Stimulated activated CD4-positive, alpha-beta T cell treated with anti-CD3 and anti-CD28 coated beads, Interleukin-4, amount 100 ng/mL, for 48 hours (primary cell): Measurements from ENCODE around the gene SRGAP3.
A peak's percentile ranks its signal among the peaks of the same experiment; 100 is the strongest.

ENCODE experiments used
- DNase-seq, 2 donors: peaks; one replicate each; pipeline ENCODE4 v3.0.0-alpha.2; 2020; ENCODE audit warnings: low read depth in 2 of 2

The SRGAP3 gene

GRCh38 chr3:9173445-9173844 lies 76.0 kb downstream of the SRGAP3 start:
- DNase-seq = no peak

GRCh38 chr3:9172851-9173321 lies 76.6 kb downstream of the SRGAP3 start:
- DNase-seq = no peak

DNA sequence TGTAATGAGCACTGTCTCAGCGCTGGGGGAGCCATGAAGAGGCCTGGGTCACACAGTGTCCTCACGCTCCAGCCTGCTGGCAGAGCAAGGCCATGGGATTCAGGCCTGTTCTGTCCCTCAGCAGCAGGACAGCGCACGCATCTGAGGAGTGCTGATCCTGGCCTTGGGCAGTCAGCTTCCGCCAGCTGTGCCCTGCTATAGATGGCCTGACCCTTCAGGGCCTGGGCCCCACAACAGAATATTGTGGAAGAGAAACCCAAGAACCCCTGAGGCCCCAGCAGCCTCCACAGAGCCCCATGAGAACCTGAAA lies 78.6 kb downstream of the SRGAP3 start:
- DNase-seq = no peak

- no peak for DNase-seq
These were observed 79.2 kb downstream of the SRGAP3 start for GRCh38 chr3:9169956-9170850.

DNA sequence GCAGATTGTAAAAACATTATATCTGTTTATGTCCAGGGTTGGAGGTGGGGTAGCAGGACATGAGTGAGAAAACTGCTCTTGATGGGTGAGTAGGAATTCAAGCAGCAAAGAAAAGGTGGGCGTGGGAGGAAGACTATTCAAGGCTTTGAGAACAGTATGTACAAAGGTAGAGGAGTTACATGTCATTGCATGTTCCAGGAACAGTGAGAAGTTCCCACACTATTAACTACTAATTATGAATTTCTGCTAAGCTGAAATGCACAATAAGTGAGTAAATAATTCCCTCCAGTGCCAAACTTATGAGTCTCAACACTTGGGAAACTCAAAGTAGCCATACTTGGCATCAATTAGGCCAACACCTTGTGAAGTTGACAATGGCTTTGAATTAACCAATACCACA lies 80.1 kb downstream of the SRGAP3 start:
- no peak for DNase-seq

- DNase-seq = peak; percentile 46 to 55
These were observed 81.2 kb downstream of the SRGAP3 start for GRCh38 chr3:9168241-9168741.

DNA sequence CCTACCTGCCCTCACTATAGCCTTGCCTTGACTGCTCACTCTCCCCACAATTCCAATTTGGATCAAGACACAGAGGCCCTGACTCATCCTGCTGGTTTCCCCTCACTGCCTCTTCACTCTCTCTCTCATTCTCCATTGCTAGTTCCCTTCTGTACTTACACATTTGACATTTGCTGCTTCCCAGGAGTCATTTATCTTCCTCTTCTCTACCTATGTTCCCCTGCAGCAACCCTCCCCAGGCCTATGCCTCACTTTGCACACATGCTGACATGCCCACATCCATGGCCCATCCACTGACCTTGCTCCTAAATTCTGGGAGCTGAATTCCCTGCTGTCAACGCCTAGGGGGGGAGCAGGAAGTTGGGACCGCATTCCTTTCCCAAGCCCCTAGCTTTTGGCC lies 82.2 kb downstream of the SRGAP3 start:
- DNase-seq = no peak

GRCh38 chr3:9165421-9165820 lies 84.0 kb downstream of the SRGAP3 start:
- DNase-seq = no peak

DNA sequence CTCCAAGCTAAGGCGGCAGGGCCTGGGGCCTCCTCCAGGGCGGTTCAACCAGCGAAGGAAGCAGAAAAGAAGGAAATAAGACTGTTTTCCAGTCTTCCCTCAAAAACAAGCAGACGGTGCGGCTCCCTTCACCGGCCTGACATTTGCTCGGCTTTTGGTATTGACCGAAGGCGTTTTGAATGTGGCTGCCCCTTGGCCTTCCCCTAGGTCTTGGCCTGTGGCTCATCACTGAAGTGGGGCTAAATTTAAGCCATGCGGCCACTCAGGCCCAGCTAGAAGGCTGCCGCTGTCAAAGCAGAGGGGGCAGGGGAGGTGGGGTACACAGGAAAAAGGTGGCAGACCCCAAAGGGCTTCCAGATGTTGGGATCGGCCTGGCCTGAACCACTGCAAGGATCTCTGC lies 86.2 kb downstream of the SRGAP3 start:
- DNase-seq = no peak

GRCh38 chr3:9161811-9162210 lies 87.6 kb downstream of the SRGAP3 start:
- DNase-seq = no peak

DNA sequence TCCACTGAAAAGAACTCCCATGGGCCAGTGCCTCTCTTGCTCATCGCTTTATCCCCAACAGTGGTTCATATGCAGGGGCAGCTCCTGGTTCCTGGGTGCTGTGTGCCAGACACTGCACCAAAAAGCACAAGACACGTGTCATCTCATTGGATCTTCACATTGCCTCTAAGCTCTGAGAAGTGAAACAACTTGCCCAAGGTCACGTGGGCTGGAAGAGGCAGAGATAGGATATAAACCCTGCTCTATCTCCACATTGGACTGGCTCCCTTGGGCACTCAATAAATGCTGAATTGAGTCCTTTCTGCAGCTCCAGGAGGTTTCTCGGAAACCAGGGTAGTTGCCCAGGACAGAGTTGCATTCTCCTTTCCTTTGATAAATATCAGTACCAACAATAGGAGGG lies 88.1 kb downstream of the SRGAP3 start:
- no peak for DNase-seq

DNA sequence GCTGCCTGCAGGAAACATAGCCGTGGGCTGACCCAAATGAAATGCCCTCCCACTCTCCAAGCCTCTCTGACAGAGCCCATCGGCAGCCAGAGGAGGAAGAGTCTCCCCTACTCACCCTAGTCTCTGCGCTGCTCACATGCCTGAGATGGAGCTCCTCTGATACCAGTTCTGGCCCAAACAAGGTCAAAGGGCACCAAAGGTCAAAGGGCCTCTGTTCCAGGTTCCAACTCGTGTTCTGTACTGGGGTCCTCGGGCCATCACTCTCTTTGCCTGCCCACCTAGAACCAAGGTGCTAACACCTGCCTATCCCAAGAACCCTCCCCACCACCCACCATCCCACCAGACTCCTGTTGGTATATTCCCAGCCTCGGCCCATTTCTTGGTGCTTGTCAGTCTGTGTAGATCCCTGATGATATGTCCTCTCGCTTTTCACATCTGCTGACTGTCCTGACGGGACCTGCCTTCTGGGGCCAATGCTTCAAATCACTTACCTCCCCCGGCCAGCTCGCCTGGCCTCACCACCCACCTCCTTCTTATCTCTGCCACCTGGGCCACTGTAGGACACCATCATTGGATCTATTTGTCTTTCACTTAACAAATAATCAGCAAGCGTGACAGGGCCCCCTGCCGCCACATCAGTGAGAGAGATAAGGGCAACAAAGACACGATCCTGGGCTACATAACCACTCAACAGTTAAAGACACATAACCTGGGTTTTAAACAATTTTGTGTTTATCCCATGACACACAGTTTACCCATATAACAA lies 90.4 kb downstream of the SRGAP3 start:
- DNase-seq = no peak

- DNase-seq = no peak
These were observed 91.6 kb downstream of the SRGAP3 start for GRCh38 chr3:9157651-9158362.

- DNase-seq = no peak
These were observed 92.8 kb downstream of the SRGAP3 start for GRCh38 chr3:9156604-9157003.

DNA sequence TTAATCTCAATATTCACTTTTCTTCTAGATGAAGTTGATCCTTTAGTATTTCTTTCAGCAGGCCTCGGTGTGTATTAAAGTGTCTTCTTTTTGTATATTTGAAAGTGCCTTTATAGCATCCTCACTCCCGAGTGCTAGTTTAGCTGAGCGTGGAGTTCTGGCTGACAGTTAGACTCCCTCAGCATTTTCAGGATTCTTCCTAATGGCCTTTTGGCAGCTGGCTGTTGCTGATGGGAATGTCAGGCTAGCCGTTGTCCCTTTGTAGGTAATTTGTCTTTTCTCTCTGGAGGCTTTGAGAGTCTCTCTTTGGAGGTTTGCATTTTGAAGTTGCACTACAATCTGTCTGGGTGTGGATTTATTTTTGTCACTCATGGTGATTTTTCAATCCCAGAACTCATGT lies 94.4 kb downstream of the SRGAP3 start:
- no peak for DNase-seq

GRCh38 chr3:9153904-9154619 lies 95.4 kb downstream of the SRGAP3 start:
- DNase-seq = no peak

- DNase-seq = no peak
These were observed 98.2 kb downstream of the SRGAP3 start for GRCh38 chr3:9151240-9151639.

- no peak for DNase-seq
These were observed 99.9 kb downstream of the SRGAP3 start for GRCh38 chr3:9149566-9149965.

DNA sequence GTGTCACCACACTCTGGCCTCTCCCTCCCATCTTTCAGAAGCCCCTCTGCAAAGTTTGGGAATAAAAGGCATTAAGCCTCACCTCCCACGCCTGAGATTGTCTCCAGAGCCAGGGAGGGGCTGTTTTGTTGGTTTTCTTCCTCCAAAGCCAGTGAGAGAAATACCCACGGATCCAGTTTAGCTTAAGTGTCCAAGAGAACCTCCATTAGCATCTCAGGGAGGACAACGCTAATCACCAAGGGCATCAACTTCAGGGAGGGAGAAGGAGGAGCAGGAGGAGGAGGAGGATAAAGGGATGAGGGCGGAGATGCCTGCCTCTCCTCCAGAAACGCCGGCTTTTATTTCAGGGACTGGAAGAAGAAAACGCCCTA lies 101.6 kb downstream of the SRGAP3 start:
- DNase-seq = no peak

DNA sequence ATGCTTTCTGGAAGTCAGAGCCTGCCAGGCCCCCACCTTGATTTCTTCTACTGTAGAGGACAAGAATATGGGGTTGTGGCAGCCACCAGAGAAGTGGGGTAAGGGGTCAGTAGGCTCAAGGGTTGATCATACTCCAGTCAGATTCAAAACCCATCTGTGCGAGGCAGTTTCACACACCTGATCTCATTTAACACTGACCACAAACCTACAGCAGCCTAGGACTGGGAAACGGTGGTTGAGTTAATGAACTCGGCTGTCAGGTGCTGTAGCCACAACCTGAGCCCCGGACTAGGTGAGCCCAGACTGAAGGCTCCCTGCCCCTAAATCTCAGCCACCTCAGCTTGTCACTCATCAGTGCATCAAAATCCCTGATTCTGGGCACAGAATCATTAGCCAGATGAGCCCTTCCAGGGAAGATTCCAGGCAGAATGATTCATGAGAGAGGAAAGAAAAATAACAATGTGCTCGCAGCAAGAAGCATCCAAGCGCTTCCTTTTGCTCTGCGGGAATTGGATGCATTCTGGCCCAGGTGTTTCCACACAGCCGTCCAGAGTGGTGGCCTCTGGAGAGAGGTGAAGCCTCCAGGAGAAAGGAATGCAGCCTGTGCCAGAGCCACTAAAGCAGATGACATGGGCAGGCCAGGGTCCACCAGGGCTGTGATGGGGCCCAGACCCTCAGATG lies 102.1 kb downstream of the SRGAP3 start:
- DNase-seq = no peak
